IMR-90 (cell line): ENCODE results near the gene EMC1. TPM values are rescaled to one million over a fixed set of nuclear protein-coding genes. Genes with fewer than 3 reads are reported as not detected.

Experiments
- ATAC-seq: fragments of 200-7000 bp; cut with Tn5 transposase; 2 replicates; pipeline ENCODE4 v1.9.1; 2020; ENCODE audit warnings: low read depth, mild to moderate bottlenecking, moderate library complexity
- BruUV-seq: library from RNA; stranded (reverse); fragments of 400-500 nt; replicated peaks from 2 replicates; lab custom pipeline; 2021; lab: Mats Ljungman, UMichigan
- CTCF ChIA-PET: fragments of 300-600 bp; formaldehyde crosslinking; extraction: SDS; loops from one replicate; lab custom pipeline; 2021; ENCODE audit warnings: antibody characterized with exemption; lab: Yijun Ruan, JAX
- POLR2A ChIA-PET: fragments of 300-600 bp; sonication (Branson Sonifier 250); formaldehyde crosslinking; loops from one replicate; lab custom pipeline; 2022; ENCODE audit warnings: antibody characterized with exemption; ENCODE audit not compliant: unreplicated experiment; lab: Charles Lee
- DNase-seq: peaks from one replicate; pipeline ENCODE4 v3.0.0; 2013
- H2AFZ ChIP-seq: replicated peaks from 2 replicates; pipeline ENCODE3; 2013; ENCODE audit warnings: low read length, mild to moderate bottlenecking; ENCODE audit not compliant: poor library complexity
- H2AK5ac ChIP-seq: 2 replicates; pipeline ENCODE4 v1.6.1; 2013; ENCODE audit warnings: low read depth, low read length, inconsistent platforms
- H2AK9ac ChIP-seq: replicated peaks from 2 replicates; pipeline ENCODE3; 2013; ENCODE audit warnings: mild to moderate bottlenecking, low read depth, low read length, moderate library complexity; ENCODE audit not compliant: poor library complexity
- H2BK120ac ChIP-seq: 2 replicates; pipeline ENCODE4 v1.6.1; 2013; ENCODE audit warnings: low read depth, low read length, inconsistent platforms
- H2BK15ac ChIP-seq: 3 replicates; pipeline ENCODE4 v1.6.1; 2013; ENCODE audit warnings: low read depth, low read length, inconsistent platforms
- H2BK20ac ChIP-seq: 2 replicates; pipeline ENCODE4 v1.6.1; 2013; ENCODE audit warnings: low read depth, mild to moderate bottlenecking, inconsistent platforms, low read length, moderate library complexity
- H2BK5ac ChIP-seq: 2 replicates; pipeline ENCODE4 v1.6.1; 2013; ENCODE audit warnings: mild to moderate bottlenecking, low read depth, low read length, inconsistent platforms; ENCODE audit not compliant: poor library complexity, severe bottlenecking
- H3K14ac ChIP-seq: replicated peaks from 2 replicates; pipeline ENCODE4 v1.6.1; 2013; ENCODE audit warnings: low read depth, low read length, inconsistent platforms
- H3K18ac ChIP-seq: 2 replicates; pipeline ENCODE4 v1.6.1; 2013; ENCODE audit warnings: low read depth, low read length, control low read depth
- H3K23ac ChIP-seq: 2 replicates; pipeline ENCODE4 v1.6.1; 2013; ENCODE audit warnings: low read depth, low read length, inconsistent platforms
- H3K27ac ChIP-seq: 2 replicates; pipeline ENCODE4 v1.5.1; 2013; ENCODE audit warnings: mild to moderate bottlenecking, control low read depth, low read length; ENCODE audit not compliant: insufficient read depth
- H3K27me3 ChIP-seq: 2 replicates; pipeline ENCODE4 v1.6.1; 2013; ENCODE audit warnings: low read length; ENCODE audit not compliant: control insufficient read depth, insufficient read depth
- H3K36me3 ChIP-seq: 2 replicates; pipeline ENCODE4 v1.6.1; 2013; ENCODE audit warnings: low read length, mixed read lengths; ENCODE audit not compliant: control insufficient read depth, insufficient read depth
- H3K4ac ChIP-seq: 2 replicates; pipeline ENCODE4 v1.6.1; 2013; ENCODE audit warnings: low read depth, low read length, inconsistent platforms
- H3K4me1 ChIP-seq: 2 replicates; pipeline ENCODE4 v1.6.1; 2013; ENCODE audit warnings: low read length, mixed read lengths; ENCODE audit not compliant: control insufficient read depth, insufficient read depth
- H3K4me2 ChIP-seq: 2 replicates; pipeline ENCODE4 v1.6.1; 2013; ENCODE audit warnings: low read depth, mild to moderate bottlenecking, control low read depth, low read length, moderate library complexity
- H3K4me3 ChIP-seq: 2 replicates; pipeline ENCODE4 v1.5.1; 2013; ENCODE audit warnings: low read depth, mild to moderate bottlenecking, control low read depth, low read length, moderate library complexity; ENCODE audit not compliant: insufficient read depth
- H3K56ac ChIP-seq: 2 replicates; pipeline ENCODE4 v1.6.1; 2013; ENCODE audit warnings: low read length, inconsistent platforms; ENCODE audit not compliant: insufficient read depth; ENCODE audit errors: extremely low read depth
- H3K79me1 ChIP-seq, 2 experiments: 2 replicates each; pipeline ENCODE4 v1.6.1; 2013; ENCODE audit warnings: low read length in 2 of 2, inconsistent platforms in 1 of 2, low read depth in 1 of 2
- H3K9ac ChIP-seq: 2 replicates; pipeline ENCODE4 v1.6.1; 2013; ENCODE audit warnings: low read depth, low read length, control low read depth
- H3K9me1 ChIP-seq: 2 replicates; pipeline ENCODE4 v1.6.1; 2013; ENCODE audit warnings: low read length, inconsistent platforms; ENCODE audit not compliant: insufficient read depth
- H3K9me3 ChIP-seq: 2 replicates; pipeline ENCODE4 v1.6.1; 2013; ENCODE audit warnings: low read length; ENCODE audit not compliant: control insufficient read depth, insufficient read depth
- H4K20me1 ChIP-seq: 2 replicates; pipeline ENCODE4 v1.6.1; 2013; ENCODE audit warnings: low read length, inconsistent platforms; ENCODE audit not compliant: insufficient read depth
- H4K5ac ChIP-seq: 2 replicates; pipeline ENCODE4 v1.6.1; 2013; ENCODE audit warnings: mild to moderate bottlenecking, low read depth, low read length, control low read depth
- H4K8ac ChIP-seq, 2 experiments: 2 replicates each; pipeline ENCODE4 v1.6.1; 2013; ENCODE audit warnings: low read depth in 2 of 2, low read length in 2 of 2, control low read depth in 1 of 2, inconsistent platforms in 1 of 2
- H4K91ac ChIP-seq: 2 replicates; pipeline ENCODE4 v1.6.1; 2013; ENCODE audit warnings: low read depth, low read length, inconsistent platforms; ENCODE audit not compliant: insufficient read depth
- BHLHE40 ChIP-seq: fragments of 150-350 bp; IDR thresholded peaks from 2 replicates; pipeline ENCODE4 v1.6.1; 2016; ENCODE audit warnings: mild to moderate bottlenecking, low read depth, low read length
- MAFK ChIP-seq: IDR thresholded peaks from 2 replicates; pipeline ENCODE4 v1.6.1; 2012; ENCODE audit warnings: low read depth, low read length, improper control_type of control experiment
- MAZ ChIP-seq: IDR thresholded peaks from 2 replicates; pipeline ENCODE4 v1.6.1; 2012; ENCODE audit warnings: low read depth, mild to moderate bottlenecking, low read length, improper control_type of control experiment, moderate library complexity, borderline replicate concordance
- MXI1 ChIP-seq: IDR thresholded peaks from 2 replicates; pipeline ENCODE4 v1.6.1; 2012; ENCODE audit warnings: low read depth, mild to moderate bottlenecking, low read length, moderate library complexity, borderline replicate concordance
- NFE2L2 ChIP-seq: fragments of 150-350 bp; IDR thresholded peaks from 2 replicates; pipeline ENCODE4 v1.6.1; 2016; ENCODE audit warnings: low read depth, mild to moderate bottlenecking, low read length
- POLR2A ChIP-seq: IDR thresholded peaks from 2 replicates; pipeline ENCODE4 v1.6.1; 2012; ENCODE audit warnings: mild to moderate bottlenecking, low read depth, low read length
- RAD21 ChIP-seq: IDR thresholded peaks from 2 replicates; pipeline ENCODE4 v1.6.1; 2012; ENCODE audit warnings: low read length, improper control_type of control experiment
- WGBS, 2 experiments: methylation state at CpG; one replicate each; pipeline versions ENCODE4 v1.1.5 to v1.1.7; 2013; ENCODE audit warnings: missing lambda C conversion rate in 2 of 2; ENCODE audit not compliant: insufficient read length in 1 of 2; ENCODE audit errors: extremely low coverage in 2 of 2; 5-methylcytosine and 5-hydroxymethylcytosine counted together
- dilution Hi-C: fragments of 300-500 bp; cut with HindIII; formaldehyde crosslinking; loops from one replicate; pipeline ENCODE4 v1.14.3; 2018; ENCODE audit warnings: low sequenced_read_pairs; ENCODE audit not compliant: unreplicated experiment
- in situ Hi-C: fragments of 300-500 bp; cut with MboI; formaldehyde crosslinking; loops from 3 replicates; pipeline ENCODE4 v1.14.3; 2019; ENCODE audit warnings: low sequenced_read_pairs, inconsistent platforms, mixed read lengths
- intact Hi-C: fragments of 100-400 bp; cut with micrococcal nuclease; formaldehyde crosslinking; loops from 2 replicates; pipeline ENCODE4 v1.10.0; 2022
- polyA plus RNA-seq, 3 experiments: library from polyadenylated mRNA; depleted of rRNA; stranded (reverse); fragments of >200 nt; gene quantifications; 2 replicates each; pipeline ENCODE4 v1.2.3, GENCODE V29; 2012; ENCODE audit warnings: low replicate concordance in 1 of 3
- total RNA-seq: library from RNA; depleted of rRNA; stranded (reverse); fragments of >200 nt; gene quantifications from 2 replicates; pipeline ENCODE4 v1.2.3, GENCODE V29; 2012

The EMC1 gene
- total and polyA plus RNA-seq, 2 of the 4 experiments (the other 2 are of a cell fraction): 65.4 to 114 TPM

GRCh38 chr1:19178734-19179398, 72.5 kb downstream of the EMC1 start:
- H4K91ac ChIP-seq: no peak overlapping the region
- H3K14ac ChIP-seq: no peak overlapping the region
- no TSS peak for BruUV-seq
- TF ChIP-seq RAD21 (no peak), MXI1 (no peak), BHLHE40 (no peak), MAZ (no peak), MAFK (no peak), NFE2L2 (no peak), POLR2A (no peak)
- no peaks in the 10 kb centered on the region; the same call in 1 of the 2 replicates for H3K9me1 ChIP-seq
- H3K36me3 ChIP-seq: peaks cover 63% of the 10 kb centered on the region
- no peak overlapping the region for H4K5ac ChIP-seq
- no peak overlapping the region for H3K9ac ChIP-seq
- no peak overlapping the region for H3K4me2 ChIP-seq
- H2AFZ ChIP-seq: no peak overlapping the region
- in situ Hi-C loops: no loop called here
- H2BK15ac ChIP-seq: no peak overlapping the region
- no peaks in the 10 kb centered on the region for H3K4me1 ChIP-seq
- no peak overlapping the region for H2BK5ac ChIP-seq
- H3K27ac ChIP-seq: no peak overlapping the region
- no peak overlapping the region for H2BK120ac ChIP-seq
- ChIA-PET POLR2A (interaction anchor here (0.5 kb wide), 1 partner anchor 34 kb away, joined by 3 read pairs; no protein-coding TSS in a partner anchor), CTCF (interaction anchor here (1.0 kb wide), 1 partner anchor 16 kb away, joined by 3 read pairs; no protein-coding TSS in a partner anchor)
- ATAC-seq: no peak
- peaks cover 41 to 56% of the 10 kb centered on the region in 2 experiments for H3K79me1 ChIP-seq
- no peak overlapping the region for H4K8ac ChIP-seq
- H2AK5ac ChIP-seq: no peak overlapping the region
- H4K20me1 ChIP-seq: peaks cover 25% of the 10 kb centered on the region
- H3K4me3 ChIP-seq: no peak overlapping the region
- no peak overlapping the region for H3K56ac ChIP-seq
- dilution Hi-C loops: no loop called here
- no peak overlapping the region for H3K23ac ChIP-seq
- H2AK9ac ChIP-seq: no peak overlapping the region
- H3K4ac ChIP-seq: no peak overlapping the region
- H3K27me3 ChIP-seq: no peaks in the 10 kb centered on the region
- H2BK20ac ChIP-seq: no peak overlapping the region
- no peak overlapping the region for H3K18ac ChIP-seq
- WGBS, 2 experiments: no CpG with 5 or more reads among the region's 5 CpGs
- no peaks in the 10 kb centered on the region for H3K9me3 ChIP-seq
- no peak for DNase-seq
- intact Hi-C loops: loop anchor here (2.0 kb wide), 1 partner anchor 62 kb away; no protein-coding TSS in a partner anchor
